Calu3 (cell line): Measurements from ENCODE around the gene STAG1. TPM values are rescaled to one million over a fixed set of nuclear protein-coding genes. Genes with fewer than 3 reads are reported as not detected.
A peak's percentile ranks its signal among the peaks of the same experiment; 100 is the strongest.
"Not testable (repeated sequence)": the region's sequence is repeated elsewhere in the genome, so short reads cannot be mapped to it uniquely, and the experiment has no call there.

Source experiments
- BruUV-seq: library from RNA; stranded (reverse); fragments of 400-500 nt; replicated peaks from 2 replicates; lab custom pipeline; 2021; lab: Mats Ljungman, UMichigan
- CTCF ChIA-PET: fragments of 300-600 bp; sonication (Branson Sonifier 250); formaldehyde crosslinking; loops from one replicate; lab custom pipeline; 2022; ENCODE audit warnings: antibody characterized with exemption; lab: Charles Lee
- DNase-seq: peaks from one replicate; pipeline ENCODE4 v3.0.0; 2022
- H3K27ac Mint-ChIP-seq: one replicate; pipeline ENCODE4 v1.8.0; 2022; ENCODE audit warnings: mixed read lengths; ENCODE audit not compliant: unreplicated experiment
- H3K27me3 Mint-ChIP-seq: one replicate; pipeline ENCODE4 v1.8.0; 2022; ENCODE audit warnings: mixed read lengths; ENCODE audit not compliant: unreplicated experiment
- H3K36me3 Mint-ChIP-seq: one replicate; pipeline ENCODE4 v1.8.0; 2022; ENCODE audit warnings: mild to moderate bottlenecking, moderate library complexity, mixed read lengths; ENCODE audit not compliant: insufficient read depth, unreplicated experiment
- H3K4me1 Mint-ChIP-seq: one replicate; pipeline ENCODE4 v1.8.0; 2022; ENCODE audit warnings: mild to moderate bottlenecking, low read depth, mixed read lengths; ENCODE audit not compliant: unreplicated experiment
- H3K4me3 Mint-ChIP-seq: one replicate; pipeline ENCODE4 v1.8.0; 2022; ENCODE audit warnings: mild to moderate bottlenecking, low read depth, moderate library complexity, mixed read lengths; ENCODE audit not compliant: unreplicated experiment
- H3K9me3 Mint-ChIP-seq: one replicate; pipeline ENCODE4 v1.8.0; 2022; ENCODE audit warnings: low read depth, mixed read lengths; ENCODE audit not compliant: unreplicated experiment
- CTCF ChIP-seq: fragments of 200-600 bp; IDR thresholded peaks from one replicate; pipeline ENCODE4 v1.8.0; 2022; ENCODE audit warnings: antibody characterized with exemption; ENCODE audit not compliant: unreplicated experiment
- intact Hi-C: fragments of 100-400 bp; cut with micrococcal nuclease; formaldehyde crosslinking; loops from one replicate; pipeline ENCODE4 v1.10.0; 2022; ENCODE audit not compliant: unreplicated experiment
- total RNA-seq: library from RNA; stranded (reverse); gene quantifications from 2 replicates; pipeline ENCODE4 v1.2.3, GENCODE V29; 2022

Gene STAG1
- total RNA-seq, 1 experiment from 2014 or later = 39.3 TPM

- peak overlapping the region; percentile 66 for H3K4me3 Mint-ChIP-seq
- H3K27me3 Mint-ChIP-seq = no peaks in the 10 kb centered on the region
- DNase-seq = no peak
- H3K36me3 Mint-ChIP-seq = peaks cover 23% of the 10 kb centered on the region
- intact Hi-C loops = loop anchor here (2.0 to 10.0 kb wide), 2 partner anchors 78 to 440 kb away; no protein-coding TSS in a partner anchor
- no peak for TF ChIP-seq CTCF
- peaks cover 71% of the 10 kb centered on the region for H3K4me1 Mint-ChIP-seq
- H3K9me3 Mint-ChIP-seq = peaks cover 9% of the 10 kb centered on the region
- BruUV-seq = no TSS peak
- peak overlapping the region; percentile 97 for H3K27ac Mint-ChIP-seq
- CTCF ChIA-PET = interaction anchor here (0.9 to 1.2 kb wide), 4 partner anchors 9 to 319 kb away, joined by 3 to 17 read pairs (median 6); partner anchors contain the start of gene STAG1
These were observed 127.8 kb downstream of the STAG1 start for GRCh38 chr3:136624371-136624770.

GRCh38 chr3:136621628-136622027 is 130.6 kb downstream of the STAG1 start:
- Mint-ChIP-seq H3K27me3 (no peaks in the 10 kb centered on the region), H3K9me3 (peaks cover 4% of the 10 kb centered on the region), H3K4me3 (no peak overlapping the region), H3K4me1 (peaks cover 65% of the 10 kb centered on the region), H3K36me3 (peaks cover 31% of the 10 kb centered on the region), H3K27ac (no peak overlapping the region)
- intact Hi-C loops = loop anchor here (10.0 kb wide), 1 partner anchor 437 kb away; no protein-coding TSS in a partner anchor
- CTCF ChIA-PET = no interaction called here
- no TSS peak for BruUV-seq
- no peak for DNase-seq
- no peak for TF ChIP-seq CTCF

- Mint-ChIP-seq H3K4me3 (no peak overlapping the region), H3K27ac (no peak overlapping the region), H3K4me1 (peaks cover 53% of the 10 kb centered on the region), H3K9me3 (peaks cover 4% of the 10 kb centered on the region), H3K27me3 (no peaks in the 10 kb centered on the region), H3K36me3 (peaks cover 27% of the 10 kb centered on the region)
- no peak for TF ChIP-seq CTCF
- no TSS peak for BruUV-seq
- intact Hi-C loops = loop anchor here (10.0 kb wide), 1 partner anchor 436 kb away; no protein-coding TSS in a partner anchor
- CTCF ChIA-PET = interaction anchor here (1.2 to 1.3 kb wide), 3 partner anchors 15 to 229 kb away, joined by 3 to 5 read pairs (median 3); partner anchors contain the start of gene STAG1
- no peak for DNase-seq
These were observed 131.7 kb downstream of the STAG1 start for GRCh38 chr3:136620436-136620835.

- CTCF ChIA-PET, H3K27me3 Mint-ChIP-seq, H3K4me3 Mint-ChIP-seq, intact Hi-C loops, H3K9me3 Mint-ChIP-seq, DNase-seq, BruUV-seq: not testable (repeated sequence)
- Mint-ChIP-seq H3K27ac (peak overlapping the region; percentile 81), H3K36me3 (peaks cover 16% of the 10 kb centered on the region), H3K4me1 (peaks cover 36% of the 10 kb centered on the region)
These were observed 134.1 kb downstream of the STAG1 start for GRCh38 chr3:136617969-136618525.

- Mint-ChIP-seq H3K9me3 (peaks cover 4% of the 10 kb centered on the region), H3K27me3 (no peaks in the 10 kb centered on the region), H3K36me3 (peaks cover 16% of the 10 kb centered on the region), H3K4me1 (peaks cover 28% of the 10 kb centered on the region), H3K27ac (peak overlapping the region; percentile 66), H3K4me3 (no peak overlapping the region)
- BruUV-seq = no TSS peak
- TF ChIP-seq CTCF = no peak
- DNase-seq = no peak
- CTCF ChIA-PET = interaction anchor here (0.6 kb wide), 1 partner anchor 40 kb away, joined by 3 read pairs; no protein-coding TSS in a partner anchor
- intact Hi-C loops = no loop called here
These were observed 135.0 kb downstream of the STAG1 start for GRCh38 chr3:136617198-136617597.
